ENCODE data around the gene CD80.
"Not testable (repeated sequence)": the region's sequence is repeated elsewhere in the genome, so short reads cannot be mapped to it uniquely, and the experiment has no call there.

Gene CD80

DNA sequence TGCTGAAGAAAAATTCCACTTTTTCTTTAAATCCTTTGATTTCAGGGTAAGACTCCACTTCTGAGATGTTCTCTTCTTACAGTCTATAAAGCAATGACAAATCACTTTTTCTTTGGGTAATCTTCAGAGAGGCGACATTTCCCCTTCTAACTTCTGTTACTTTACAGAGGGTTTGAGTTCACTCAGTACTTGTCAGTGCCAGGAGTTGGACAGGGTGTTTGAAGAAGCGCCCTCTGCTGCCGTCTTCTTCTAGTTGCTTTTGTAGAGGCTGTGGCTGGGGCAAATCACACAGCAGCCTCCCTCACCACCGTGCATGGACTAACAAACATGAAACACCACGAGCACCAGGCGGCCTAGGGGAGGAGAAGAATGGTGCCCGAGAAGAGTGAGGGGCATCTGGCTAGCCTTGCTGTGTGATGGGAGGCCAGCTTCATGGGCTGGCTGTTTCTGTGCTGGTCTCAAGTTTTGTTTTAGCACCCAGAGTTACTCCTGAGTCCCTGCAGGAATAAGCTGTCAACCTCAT is at the start of gene CD80:
Gene CD80 (minus strand): TSS at position 174 of the 523 bp plus-strand sequence. CDS start 1,886 bp downstream, outside the sequence.
- peak; percentile 55 for DNase-seq (ENCODE audit: low spot score)

DNA sequence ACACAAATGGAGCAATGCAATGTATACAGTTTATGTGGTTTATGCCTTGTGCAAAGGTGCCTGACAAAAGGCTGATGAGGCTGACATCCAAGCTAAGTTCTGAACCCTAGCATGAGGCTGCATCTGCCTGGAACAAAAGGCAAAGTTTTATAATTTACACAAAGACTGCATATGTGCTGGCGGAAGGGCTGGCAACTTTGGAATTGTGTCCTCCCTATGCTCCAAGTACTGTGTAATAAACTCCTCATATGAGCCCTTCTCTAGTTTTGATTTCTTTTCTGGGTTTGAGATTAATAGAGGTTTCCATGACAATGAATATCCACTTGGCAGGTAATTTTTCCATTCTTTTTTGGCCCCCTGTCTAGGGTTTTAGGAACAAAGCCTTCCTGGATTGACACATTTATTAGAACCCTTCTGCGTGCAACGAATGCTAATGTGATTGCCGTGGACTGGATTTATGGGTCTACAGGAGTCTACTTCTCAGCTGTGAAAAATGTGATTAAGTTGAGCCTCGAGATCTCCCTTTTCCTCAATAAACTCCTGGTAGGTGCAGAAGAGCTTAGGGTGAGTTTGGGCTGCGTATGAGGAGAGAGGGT is 49.1 kb upstream of the CD80 start:
- DNase-seq (ENCODE audit: low spot score): no peak

GRCh38 chr3:119604878-119605277 is 45.5 kb upstream of the CD80 start:
- DNase-seq (ENCODE audit: low spot score): no peak

DNA sequence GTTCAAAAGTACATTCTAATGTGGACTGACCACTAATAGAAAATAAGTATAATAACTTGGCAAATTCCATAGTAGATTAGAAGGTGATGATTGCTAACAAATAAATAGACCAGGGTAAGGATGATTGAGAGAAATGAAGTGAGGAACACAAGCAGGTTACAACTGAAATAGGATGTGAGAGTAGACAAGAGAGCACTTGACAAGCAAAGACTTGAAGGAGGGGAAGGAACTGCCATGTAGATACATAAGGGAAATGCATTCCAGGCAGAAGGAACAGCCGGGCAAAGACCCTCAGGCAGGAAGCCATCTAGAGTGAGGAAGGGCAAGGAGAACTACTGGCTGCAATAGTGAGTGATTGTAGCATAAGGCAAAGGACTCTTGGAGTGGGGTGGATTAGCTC is 43.3 kb upstream of the CD80 start:
- no peak for DNase-seq (ENCODE audit: low spot score)

DNA sequence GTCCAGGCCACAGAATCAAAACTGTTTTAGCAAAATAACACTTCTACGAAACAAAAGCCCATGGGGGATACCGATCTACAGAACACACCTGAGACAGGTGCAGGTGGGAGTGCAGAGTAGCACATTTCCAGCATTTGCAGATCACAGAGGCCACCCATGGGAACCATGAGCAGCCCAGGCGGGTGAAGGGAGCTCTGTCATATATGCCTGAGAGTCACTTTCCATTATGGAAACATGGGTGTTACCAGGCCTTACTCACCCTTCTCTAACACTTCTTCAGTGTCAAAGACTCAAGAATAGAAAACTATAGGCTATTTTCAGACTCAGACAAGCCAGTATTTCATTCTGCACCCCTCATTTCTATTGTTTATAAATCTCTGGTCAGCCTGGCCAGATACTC is 41.7 kb upstream of the CD80 start:
- DNase-seq (ENCODE audit: low spot score): no peak

DNA sequence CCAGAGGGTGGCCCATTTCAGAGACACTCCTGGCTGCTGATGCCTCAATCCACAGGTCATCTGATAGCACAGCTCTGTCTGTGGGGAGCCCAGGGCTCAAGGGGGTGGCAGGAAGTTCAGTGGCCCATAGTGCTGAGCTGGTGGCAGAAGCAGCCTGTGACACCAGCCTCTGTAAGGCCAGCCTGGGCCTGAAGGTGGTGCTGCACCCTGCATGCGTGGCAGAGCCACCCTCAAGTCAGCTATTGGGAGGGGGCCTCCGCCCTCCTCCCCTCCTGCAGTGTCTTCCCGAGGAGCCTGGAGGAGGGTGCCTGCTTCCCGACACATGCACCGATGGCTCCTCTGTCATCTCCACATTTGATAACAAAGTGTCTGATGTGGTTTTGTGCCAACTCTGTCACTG is 41.3 kb upstream of the CD80 start:
- no peak for DNase-seq (ENCODE audit: low spot score)

DNA sequence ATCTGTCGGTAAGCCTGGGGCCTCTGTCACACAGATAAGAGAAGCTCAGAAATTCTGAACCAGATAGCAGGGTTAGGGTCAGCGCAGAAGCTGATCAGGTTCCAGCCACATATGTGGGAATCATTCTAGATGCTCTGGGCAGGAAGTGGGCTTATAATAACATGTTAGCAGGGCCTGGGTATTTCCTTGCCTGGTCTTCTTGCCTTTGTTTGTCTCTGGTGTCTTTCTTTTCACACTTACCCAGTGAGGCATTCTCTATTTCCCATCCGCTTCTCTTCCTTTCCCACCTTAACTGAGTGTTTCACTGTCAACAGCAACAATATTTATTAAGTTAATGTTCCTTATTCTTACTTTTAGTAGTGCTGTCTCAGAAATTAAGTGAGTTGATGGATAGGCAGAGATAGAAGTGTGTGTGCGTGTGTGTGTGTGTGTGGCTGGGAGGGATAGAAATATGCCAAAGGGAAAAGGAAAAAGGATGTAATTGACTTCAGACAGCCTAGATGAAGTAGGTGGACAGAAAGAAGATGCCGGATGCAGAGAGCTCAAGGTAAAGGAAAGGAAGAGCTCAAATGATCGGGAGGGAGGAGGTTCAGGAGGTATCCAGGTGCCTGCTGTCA is 40.3 kb upstream of the CD80 start:
- no peak for DNase-seq (ENCODE audit: low spot score)

DNA sequence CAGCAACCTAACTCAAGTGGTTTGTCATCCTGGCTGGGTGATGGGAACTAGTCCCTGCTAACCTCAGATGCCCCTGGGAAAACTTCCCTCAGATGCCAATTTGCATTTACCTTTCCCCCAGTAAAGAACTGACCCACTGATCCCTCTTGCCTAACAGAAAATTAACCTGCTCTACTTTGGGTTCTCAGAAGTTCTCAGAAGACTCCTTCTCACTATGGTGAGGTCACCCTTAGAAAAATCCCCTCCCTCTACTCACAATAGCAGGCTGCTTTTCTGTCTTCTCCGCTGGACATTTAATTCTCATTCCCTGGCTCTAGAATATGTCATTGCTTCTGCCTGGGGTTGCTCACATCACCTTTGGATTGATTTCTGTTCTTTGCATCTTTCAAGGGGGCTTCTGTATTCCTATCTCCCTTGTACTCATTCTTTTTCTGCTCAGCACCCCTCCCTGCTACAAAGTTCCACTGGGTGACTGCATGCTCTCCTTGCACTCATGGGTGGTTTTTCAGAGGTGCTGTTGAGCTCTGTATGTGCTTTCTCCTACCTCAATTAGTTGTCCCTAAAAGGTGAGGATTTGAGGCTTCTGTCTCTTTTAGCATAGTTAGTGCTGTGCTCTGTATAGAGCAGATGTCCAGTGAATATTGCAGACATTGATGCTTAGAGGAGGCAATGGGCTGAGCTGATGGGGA is 39.1 kb upstream of the CD80 start:
- DNase-seq (ENCODE audit: low spot score): no peak

GRCh38 chr3:119597548-119598288 is 38.3 kb upstream of the CD80 start, which contains the start of gene PLA1A:
TSS of gene PLA1A (plus strand) at chr3:119597885. CDS start at chr3:119597914, 29 bp downstream.
- DNase-seq (ENCODE audit: low spot score): no peak

DNA sequence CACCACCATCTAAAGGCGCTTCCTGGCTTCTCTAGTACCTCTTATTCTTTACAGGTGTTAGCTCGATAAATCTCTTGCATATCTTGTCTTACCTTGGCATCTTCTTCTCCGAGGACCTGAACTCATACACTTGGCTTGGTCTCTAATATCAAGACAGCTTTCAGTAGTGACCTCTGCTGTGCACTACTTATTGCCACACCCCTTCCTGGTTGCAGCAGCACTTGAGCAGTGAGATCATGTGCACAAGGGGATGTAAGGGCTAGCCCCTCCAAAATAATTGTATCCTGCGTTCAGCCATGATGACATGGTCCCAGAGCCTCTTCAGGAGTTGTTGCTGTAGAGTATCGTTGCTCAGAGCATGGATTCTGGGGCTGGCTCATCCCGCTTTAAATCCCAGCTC is 37.0 kb upstream of the CD80 start:
- DNase-seq (ENCODE audit: low spot score): no peak

DNA sequence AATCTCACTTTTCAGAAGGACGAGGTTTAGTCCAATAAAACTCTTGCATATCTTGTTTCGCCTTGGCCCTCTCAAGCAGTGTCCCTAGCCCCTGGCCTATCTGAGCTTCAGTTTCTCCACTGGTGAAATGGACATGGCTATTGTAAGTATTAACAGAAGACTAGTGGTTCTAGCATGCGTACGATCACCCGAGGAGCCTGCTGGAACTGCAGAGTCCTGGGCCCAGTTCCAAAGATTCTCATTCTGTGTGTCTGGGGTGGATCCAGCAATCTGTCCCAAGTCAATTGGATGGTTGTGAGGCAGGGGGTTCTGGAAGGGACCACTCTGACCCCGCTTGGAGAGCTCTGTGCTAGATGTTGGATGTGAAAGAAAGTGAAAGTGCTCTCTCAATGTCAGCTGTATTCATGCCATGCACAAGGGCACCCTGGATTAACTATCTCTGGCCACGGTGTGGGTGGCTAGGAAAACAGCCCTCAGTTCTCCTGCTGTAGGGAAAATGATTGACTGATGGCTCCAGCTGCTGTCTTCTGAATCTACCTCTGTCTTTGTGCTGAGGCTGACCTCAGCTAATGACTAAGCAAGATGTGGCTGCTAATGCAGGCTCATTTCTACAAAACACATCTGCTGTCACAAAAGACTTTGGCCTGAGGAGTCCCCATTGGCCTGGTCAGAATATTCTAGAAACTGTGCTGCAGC is 36.4 kb upstream of the CD80 start:
- DNase-seq (ENCODE audit: low spot score): no peak

- DNase-seq (ENCODE audit: low spot score): not testable (repeated sequence)
Measured at GRCh38 chr3:119594929-119595328, 35.5 kb upstream of the CD80 start.

DNA sequence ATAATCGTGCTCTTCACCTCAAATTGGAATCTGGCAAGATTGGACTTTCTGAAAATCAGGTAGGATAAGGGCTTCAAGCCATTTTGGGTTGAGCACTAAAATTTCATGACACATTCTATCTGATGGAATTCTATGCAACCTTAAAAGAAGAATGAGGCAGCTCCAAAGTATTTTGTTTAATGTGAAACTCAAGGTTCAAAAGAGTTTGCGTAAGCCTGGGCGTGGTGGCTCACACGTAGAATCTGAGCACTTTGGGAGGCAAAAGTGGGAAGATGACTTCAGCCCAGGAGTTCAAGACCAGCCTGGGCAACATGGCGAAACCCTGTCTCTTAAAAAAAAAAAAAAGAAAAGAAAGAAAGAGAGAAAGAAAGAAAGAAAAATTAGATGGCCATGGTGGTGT is 34.7 kb upstream of the CD80 start:
- DNase-seq (ENCODE audit: low spot score): no peak

GRCh38 chr3:119592861-119593260 is 33.4 kb upstream of the CD80 start:
- DNase-seq (ENCODE audit: low spot score): no peak

DNA sequence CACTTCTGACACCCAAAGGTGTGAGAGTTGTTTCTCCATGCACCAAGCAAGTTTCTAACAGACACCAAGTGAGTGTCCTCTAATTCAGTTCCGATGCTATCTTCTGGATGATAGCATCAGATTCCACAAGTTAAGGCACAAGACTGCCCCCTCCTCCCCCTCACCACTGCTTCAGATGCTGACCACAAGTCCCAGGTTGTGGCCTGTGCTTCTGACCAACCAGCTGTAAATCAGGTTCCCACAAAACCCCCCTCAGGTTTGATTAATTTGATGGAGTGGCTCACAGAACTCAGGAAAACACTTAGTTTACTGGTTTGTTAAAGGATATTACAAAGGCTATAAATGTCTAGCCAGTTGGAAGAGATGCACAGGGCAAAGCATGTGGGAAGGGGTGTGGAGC is 31.3 kb upstream of the CD80 start:
- DNase-seq (ENCODE audit: low spot score): no peak

- DNase-seq (ENCODE audit: low spot score): no peak
Measured at GRCh38 chr3:119589102-119589773, 29.8 kb upstream of the CD80 start.

DNA sequence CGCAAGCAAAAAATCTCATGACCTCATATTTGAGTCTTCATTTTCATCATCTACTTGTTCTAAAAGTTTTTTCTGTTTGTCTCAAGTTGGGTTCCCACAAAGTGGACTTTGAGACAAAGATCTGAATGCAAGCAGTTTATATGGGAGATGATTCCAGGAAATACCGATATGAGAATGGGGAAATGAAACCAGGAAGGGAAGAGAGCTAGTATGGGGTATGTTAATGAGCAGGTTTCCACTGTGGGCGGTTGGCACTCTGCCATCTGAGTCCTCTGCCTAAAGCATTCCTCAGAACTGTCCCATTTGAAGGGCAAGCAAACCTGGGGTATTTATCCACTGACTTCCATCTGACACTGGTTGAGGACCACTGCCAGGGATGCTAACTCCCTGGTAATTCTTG is 28.7 kb upstream of the CD80 start:
- no peak for DNase-seq (ENCODE audit: low spot score)

DNA sequence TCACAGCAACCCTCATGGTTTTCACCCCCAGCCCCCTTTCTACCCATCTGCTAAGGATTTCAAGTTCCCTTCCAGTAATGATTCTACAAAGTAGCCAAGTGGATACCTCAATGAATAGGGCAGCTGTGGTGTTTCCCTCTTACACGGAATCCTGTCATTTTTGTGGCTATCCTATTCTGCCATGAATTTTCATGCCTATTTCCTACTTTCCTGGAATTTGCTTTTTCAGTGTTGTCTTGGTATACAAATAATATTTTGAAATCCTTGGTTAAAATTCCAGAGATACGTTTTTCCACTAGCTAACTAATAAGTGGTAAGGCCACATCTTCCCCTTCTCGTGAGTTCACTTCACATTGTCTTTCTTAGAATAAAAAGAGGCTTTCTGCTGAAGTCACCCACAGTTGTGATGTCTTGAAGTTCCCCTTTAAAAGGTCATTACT is 27.3 kb upstream of the CD80 start:
- DNase-seq (ENCODE audit: low spot score): no peak

DNA sequence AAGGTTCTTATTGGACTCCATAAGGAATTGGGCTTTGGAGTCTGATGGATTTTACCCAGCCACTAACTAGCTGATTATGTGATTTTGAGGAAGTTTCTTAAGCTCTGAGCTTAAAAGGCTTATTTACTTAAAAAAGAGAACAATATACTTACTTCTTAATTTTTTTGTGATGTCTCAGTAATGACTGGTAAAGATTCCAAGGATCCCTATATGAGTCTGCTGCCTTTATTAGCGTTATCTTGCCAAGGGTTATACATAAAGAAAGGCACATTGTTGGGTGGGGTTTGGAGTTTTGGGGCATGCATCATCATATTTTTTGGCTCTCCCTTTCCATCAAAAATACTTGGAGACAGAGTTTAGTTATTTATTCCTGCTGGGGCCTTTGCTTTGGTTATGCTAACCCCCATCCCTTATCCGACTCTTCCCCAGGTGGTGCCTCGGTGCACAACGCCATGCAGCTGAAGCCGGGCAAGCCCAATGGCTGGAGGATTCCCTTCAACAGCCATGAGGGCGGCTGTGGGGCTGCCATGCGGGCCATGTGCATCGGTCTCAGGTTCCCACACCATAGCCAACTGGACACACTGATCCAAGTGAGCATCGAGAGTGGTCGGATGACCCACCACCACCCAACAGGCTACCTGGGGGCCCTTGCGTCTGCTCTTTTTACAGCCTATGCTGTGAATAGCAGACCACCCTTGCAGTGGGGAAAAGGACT is 26.6 kb upstream of the CD80 start:
- DNase-seq (ENCODE audit: low spot score): no peak

GRCh38 chr3:119585208-119585607 is 25.8 kb upstream of the CD80 start:
- no peak for DNase-seq (ENCODE audit: low spot score)

- DNase-seq (ENCODE audit: low spot score): no peak
Measured at GRCh38 chr3:119582178-119582577, 22.8 kb upstream of the CD80 start.
